Inflammatory macrophage (primary cell): ENCODE measurements around the gene RRP36.
"Not testable (repeated sequence)": the region's sequence is repeated elsewhere in the genome, so short reads cannot be mapped to it uniquely, and the experiment has no call there.

Source experiments
- DNase-seq, 2 donors: peaks; one replicate each; pipeline ENCODE4 v3.0.0-alpha.2; 2020 to 2022
- total RNA-seq, 18 experiments: gene quantifications; one replicate each; lab custom pipeline; 2026; ENCODE audit warnings: mixed read lengths in 6 of 18, inconsistent platforms in 2 of 18; lab: John Stamatoyannopoulos, UW

The RRP36 gene, protein sequence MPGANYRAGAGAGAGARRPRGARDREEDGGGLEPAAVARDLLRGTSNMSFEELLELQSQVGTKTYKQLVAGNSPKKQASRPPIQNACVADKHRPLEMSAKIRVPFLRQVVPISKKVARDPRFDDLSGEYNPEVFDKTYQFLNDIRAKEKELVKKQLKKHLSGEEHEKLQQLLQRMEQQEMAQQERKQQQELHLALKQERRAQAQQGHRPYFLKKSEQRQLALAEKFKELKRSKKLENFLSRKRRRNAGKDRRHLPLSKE
- total RNA-seq, result 21.0 to 60.1 (median 46.0) reads per million in 18 experiments

DNA sequence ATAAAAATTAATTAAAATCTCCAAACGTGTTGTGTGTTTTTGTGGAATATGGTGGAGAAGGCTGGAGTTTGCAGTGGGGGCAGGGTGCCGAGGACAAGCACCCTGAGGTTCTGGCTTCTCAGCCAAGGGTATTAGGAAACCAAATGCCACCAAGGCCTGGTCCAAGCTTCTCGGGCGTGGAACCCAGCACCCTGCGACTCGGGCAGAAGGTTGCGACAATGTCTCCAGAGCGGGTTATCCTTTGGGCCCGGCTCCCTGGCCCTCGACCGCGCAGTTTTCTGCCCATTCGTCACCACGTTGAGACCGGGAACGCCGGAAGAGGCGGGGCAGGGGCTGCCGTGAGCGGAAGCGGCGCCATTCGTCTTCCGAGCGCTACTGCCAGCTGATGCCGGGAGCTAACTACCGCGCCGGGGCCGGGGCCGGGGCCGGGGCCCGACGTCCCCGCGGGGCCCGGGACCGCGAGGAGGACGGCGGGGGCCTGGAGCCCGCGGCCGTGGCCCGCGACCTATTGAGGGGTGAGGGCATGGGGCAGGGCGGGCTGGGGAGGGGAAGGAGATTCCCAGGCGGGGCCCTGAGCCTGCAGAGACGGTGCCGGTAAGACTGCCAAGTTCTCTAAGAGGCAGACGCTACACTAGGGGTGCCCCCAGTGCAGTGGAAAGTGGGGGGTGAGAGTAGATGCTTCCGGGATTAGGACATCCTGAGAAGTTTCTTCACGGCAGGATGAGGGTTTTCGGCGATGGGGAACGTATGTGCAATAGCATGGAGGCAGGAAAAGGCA, at the start of gene RRP36:
Gene RRP36, plus strand, starts transcription at position 354 of the 778 bp plus-strand sequence. Its CDS starts 32 bp downstream, at position 386.
- peak; percentile 74 to 81 for DNase-seq

DNA sequence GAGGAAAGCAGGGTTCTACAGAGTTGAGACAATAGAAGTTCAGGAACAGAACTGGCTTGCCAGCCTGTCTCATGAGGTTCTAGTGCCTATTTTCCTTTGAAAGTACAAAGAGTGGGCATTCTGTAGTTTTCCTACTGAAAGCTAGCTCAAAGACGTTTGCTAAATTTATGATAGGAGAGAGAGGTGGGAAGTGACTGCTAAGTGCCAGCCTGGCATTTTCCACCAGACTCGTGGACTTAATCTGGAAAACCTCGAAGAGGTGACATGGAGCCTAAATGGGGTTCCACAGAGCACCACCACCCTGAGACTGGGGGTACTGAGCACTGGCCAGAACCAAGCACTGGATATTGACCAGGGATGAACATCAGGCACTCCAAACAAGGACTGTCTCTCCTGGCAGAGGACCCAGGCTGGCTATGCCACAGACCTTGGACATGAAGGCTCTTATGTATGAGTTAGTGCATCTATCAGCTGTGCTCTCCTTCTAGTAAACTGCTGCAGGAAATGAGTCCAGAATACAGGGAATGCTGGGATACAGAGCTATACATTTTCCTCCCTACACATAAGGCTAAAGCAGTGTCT, 49.6 kb upstream of the RRP36 start:
- no peak for DNase-seq

DNA sequence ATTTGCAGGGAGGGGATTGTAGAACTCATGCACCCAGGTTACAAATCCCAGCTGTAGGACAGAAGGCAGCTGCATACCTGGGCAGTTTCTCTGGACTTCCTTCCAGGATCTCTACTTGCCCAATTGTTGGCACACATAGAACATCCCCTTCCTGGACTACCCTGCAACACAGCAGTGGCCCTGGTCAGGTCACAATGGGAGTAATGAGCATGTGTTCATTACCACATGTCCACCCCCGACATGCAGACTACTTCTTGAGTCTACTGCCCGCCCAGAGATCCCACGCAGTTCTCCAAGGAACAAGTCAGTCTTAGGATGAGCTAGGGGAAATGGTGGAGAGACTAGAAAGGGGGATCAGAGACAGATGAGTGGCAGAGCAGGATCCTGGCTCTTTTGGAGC, 47.5 kb upstream of the RRP36 start:
- DNase-seq, result peak; percentile 70 to 90

DNA sequence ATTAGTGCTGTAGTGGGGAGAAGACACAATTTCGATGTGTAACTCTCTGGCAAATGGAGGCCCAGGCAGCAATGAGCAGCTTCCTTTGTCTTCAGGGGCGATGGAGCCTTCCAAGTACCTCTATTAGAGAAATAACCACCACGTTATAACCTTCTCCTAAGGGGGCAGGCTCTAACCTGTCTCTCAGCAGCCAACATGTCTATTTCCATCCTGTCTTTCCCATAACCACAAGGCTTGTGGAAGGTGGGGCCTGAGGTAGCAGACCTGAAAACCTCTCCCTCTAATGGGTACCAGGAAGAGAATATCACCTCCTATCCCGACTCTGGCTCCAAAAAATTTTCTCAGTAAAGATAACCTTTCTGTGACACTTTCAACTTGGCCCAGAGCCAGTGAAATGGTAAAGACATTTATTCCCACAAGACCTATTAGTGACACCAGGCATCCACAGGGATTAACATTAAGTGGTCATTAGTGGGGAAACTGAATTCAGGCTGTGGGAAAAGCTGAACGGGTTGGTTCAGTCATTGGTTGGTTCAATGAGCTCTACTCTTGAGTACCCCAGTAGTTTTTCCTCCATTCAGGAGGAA, 46.4 kb upstream of the RRP36 start:
- no peak for DNase-seq

DNA sequence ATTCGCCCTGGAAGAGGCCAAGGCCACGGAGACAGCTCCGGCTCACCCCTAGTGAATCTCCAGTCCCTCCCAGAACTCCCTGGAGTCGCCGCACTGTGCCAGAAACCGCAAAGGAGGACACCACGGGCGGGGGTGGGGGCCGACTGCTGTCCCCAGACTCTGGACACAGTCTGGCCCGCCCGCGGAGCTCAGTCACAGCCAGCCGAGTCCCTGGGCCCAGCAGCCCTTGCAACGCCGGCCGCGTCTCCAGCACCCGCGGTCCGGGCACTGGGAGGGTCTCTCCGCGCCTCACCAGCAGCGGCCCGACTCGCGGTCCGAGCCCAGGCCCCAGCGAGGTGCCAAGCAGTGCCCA, 43.0 kb upstream of the RRP36 start:
- DNase-seq, result peak; percentile 15 to 44

DNA sequence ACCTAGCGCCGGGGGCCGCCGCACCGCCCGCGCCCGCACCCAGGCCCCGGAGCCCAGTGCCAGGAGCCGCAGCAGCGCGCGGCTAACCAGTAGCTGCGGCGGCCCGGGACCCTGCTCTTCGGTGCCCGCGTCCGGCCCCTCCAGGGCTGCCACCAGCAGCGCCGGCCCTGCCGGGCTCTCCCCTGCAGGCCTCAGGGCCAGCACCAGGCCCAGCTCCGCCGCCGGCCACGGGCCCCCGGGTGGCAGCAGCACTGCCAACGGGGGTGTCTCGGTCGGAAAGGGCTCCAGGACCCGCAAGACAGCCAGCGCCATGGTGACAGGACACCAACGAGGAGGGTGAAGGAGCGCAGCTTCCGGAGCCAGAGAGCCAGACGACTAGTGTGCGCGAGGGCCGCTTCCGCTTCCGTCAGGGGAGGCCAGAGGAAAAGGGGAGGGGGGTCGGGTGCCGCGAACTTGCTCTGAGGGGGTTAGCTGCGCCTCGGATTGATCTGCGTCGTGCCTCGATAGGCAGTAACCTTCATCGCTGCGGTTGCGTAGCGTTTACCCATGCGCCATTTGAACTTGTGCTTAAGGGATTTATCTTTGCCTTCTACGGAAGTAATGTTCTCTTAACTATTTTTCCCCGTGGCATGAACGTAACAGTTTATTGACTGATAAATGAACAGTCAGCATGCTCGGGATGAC, 42.4 kb upstream of the RRP36 start, which contains the start of gene PEX6:
Gene PEX6, minus strand, starts transcription at position 343 of the 684 bp plus-strand sequence. Its CDS starts 31 bp downstream, at position 312.
- peak; percentile 77 to 92 for DNase-seq

DNA sequence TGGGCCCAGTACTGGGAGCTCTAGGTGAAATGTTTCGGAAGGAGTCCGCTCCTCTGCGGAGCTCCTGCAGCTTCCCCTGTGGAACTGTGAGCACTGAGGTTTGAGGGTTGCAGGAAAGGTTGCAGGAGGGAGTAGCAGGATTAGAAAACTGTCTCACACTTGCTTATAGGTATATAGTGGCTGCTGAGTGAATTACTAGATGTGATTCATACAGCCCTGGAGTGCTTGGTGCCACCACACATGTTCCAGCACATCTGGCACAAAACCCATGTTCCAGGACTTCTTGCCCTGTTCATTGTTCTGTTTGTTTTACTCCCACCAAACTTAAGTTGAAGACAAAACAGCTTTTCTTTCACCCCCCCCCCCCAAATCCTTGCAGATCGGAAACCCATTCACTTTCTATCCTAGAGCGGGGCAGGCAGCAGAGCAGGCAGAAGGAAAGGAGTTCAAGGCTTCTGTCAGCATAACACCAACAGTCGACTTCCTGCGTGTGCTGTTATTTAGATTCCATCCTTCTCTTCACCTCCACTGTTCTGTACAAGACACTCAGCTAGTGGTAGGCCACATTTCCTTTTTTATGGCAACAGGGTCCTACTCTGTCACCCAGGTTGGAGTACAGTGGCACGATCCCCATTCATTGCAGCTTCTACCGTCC, 41.8 kb upstream of the RRP36 start:
- DNase-seq, result no peak

DNA sequence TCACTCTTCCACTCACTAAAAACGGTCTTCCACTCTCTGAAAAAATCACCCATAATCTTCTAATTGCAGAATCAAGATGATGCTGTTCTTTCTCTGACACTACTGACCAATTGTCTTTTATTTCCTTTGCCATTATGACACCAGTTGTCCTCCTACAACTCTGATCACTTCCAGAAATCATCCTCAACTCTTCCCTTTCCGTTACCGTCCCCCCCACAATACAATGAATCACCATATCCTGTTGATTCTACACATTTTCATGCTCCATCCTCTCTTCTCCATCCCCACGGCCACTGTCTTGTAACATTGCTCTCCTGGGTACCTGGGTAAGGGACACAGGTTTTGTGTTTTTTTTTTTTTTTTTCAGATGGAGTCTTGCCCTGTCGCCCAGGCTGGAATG, 39.6 kb upstream of the RRP36 start:
- no peak for DNase-seq

DNA sequence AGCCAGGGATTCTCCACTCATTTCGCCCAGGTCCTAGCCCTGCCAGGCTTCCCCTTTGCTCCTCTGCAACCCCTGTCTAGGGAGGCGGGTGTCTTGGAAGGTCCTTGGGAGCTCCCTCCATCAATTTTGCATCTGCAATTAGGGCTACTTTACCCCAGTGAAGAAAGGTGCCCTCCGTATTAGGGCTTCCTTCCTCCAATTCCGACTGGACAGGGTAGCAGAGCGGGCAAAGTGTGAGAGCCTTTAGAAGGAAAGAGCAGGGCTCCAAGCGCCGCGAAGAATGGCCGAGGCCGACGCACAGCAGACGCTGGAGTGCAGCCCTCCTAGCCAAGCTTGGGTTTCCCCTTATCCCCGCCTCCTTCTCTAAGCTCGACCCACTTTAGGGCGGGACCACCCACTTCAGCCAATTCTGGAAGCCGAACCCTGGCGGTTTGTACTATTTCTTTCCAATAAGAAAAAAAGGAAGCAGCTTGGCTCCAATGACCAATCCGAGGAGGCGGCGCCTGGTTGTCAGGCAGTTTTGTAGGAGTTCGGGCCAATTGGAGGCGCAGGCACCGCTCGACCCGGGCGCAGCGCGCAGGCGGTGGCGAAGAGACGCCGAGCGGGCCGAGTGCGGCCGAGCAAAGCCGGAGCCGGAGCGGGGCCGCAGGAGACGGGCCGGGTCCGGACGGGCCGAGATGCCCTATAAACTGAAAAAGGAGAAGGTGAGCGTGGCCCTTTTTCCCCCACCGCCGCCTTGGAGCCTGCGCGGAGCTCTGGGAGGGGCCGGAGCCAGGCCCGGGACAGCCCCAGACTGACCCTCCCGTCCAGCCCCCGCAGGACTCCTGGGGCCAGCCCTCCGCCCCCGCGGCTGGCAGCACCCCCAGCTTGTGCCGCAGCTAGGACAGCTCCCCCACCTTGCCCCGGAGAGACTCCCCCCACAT, 37.2 kb upstream of the RRP36 start, which contains the start of gene PPP2R5D:
Gene PPP2R5D, plus strand, starts transcription at position 570 of the 923 bp plus-strand sequence. Its CDS starts 108 bp downstream, at position 678.
- DNase-seq, result peak; percentile 99

DNA sequence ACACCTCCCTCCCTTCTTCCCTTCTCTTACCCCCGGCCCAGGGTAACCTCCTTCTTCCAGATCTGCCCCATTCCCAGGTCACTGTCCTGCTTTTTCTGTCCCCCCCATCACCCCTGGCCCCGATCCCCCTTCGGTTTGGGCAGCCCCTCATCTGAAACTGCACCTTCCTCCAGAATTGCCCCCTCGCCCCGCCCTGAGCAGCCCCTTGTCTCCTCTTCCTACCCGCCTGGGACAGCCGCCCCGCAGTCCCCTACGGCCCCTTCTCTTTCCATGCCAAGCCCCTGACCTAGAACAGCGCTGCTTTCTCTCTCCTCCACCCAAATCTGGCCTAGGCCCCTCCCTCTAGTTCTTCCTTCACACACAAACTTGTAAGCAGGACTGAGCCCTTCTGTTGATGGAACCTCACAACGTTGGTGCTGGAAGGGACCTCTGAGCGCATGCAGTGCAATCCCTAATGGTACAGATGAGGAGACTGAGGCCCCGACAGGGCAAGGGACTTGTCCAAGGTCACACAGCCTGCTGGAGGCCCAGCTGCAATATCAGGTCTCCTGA, 36.4 kb upstream of the RRP36 start:
- DNase-seq, result no peak

DNA sequence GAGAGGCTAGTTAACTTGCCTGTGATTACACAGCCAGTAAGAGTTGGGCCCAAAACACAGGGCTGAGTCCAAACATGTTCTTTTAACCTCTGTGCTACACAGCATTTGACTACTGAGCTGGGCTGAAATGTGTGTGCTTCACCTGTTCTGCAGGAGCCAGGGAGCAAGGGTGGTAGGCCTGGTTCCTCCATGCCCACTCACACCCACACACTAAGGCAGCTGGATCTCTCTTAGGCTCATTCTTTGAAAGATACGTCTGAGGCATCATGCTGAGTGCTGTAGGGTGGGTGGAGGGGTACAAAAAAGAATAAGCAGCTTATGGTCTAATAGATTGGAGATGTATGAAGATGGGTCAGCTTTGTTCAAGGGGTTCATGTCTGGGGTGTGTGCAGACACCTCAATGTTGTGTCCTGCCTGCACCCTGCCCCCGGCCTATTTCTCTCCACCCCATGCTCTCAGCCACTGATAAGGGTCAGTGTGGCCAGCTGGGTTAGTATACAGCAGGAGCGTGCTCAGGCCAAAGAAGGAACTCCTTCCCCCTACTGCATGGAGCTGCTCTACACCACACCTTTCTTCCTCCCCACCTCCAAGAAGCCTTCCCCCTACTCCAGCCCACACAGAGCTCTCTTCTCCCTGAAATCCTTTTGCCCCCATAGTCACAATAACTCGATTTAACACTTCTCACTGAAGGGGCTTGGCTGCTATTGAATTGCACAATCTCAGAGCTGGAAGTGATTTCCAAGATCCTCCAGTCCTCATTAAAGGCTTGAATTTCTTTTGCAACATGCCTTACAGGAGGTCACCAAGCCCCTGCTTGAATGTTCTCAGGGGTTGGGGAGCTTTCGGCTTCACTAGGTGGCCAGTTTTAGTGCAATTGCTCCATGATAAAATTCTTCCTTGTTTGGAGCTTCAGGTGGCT, 33.6 kb upstream of the RRP36 start:
- DNase-seq, result no peak

DNA sequence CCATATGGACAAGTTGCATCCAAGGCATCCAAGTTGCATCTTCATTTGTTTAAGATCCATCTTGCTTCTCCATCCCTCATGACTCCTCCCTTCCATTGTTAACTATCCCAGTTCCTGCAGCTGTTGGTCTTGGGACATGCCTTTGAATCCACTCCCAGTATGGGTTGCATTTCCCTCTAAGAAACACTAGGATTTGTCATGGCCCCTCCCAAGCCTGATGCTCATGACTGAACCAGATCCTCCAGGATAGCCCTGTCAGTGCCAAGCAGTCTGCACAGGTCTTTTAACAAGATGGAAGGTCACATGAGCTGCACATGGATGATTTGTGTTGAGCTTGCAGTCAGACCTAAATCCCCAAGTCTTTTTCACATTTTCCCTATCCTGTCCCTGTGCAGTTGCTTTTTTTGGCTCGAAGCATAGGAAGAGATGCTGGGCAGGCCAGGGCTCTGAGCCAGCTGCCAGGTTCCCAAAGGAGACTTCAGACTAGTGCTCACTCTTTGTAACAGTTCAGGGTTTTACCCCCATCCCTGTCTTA, 32.9 kb upstream of the RRP36 start:
- DNase-seq, result no peak

DNA sequence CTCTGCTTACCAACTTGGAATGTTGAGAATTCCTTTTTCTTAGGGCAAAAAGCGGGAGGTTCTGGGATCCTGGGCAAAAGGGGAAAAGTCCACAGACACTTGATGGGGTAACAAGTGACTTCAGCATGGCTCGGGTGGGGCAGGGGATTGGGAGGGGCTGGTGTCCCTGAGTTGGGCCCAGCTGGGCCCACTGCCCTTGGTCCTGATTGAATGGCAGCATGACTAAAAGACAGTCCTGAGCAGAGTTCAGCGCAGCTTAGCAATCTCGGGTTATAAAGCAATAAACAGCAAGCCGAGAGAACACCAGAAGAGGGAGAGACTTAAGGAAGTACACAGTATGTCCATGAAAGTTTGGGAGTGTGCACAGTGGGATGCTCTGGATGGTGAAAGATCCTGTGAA, 31.5 kb upstream of the RRP36 start:
- DNase-seq, result no peak

DNA sequence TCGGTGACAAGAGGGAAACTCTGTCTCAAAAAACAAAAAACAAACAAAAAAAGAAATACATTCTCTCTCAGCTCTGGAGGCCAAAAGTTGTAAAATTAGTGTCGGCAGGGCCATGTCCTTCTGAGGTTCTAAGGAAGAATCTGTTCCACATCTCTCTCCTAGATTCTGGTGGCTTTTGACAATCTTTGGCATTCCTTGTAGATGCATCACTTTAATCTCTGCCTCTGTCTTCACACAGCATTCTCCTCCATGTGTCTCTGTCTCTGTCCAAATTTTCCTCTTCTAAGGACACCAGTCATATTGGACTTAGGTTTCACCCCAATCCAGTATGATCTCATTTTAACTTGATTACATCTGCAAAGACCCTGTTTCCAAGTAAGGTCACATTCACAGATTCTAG, 28.0 kb upstream of the RRP36 start:
- no peak for DNase-seq

DNA sequence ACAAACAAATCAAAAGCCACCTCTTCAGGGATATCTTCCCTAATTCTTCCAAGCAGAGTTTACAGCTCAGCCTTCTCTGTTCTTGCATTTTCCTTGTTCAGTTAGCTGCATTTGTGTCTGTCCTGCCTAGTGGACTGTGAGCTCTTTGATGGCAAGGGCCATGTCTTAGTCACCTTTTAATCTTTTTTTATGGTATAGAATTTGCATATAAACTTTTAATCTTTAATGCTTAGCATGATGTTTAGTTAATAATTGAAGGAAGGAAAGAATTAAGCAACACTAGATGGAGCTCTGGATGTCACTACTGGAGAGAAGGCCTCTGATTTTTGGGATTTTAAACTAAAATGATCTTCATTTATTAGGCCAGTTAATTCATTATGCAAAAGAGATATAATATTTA, 24.9 kb upstream of the RRP36 start:
- no peak for DNase-seq

DNA sequence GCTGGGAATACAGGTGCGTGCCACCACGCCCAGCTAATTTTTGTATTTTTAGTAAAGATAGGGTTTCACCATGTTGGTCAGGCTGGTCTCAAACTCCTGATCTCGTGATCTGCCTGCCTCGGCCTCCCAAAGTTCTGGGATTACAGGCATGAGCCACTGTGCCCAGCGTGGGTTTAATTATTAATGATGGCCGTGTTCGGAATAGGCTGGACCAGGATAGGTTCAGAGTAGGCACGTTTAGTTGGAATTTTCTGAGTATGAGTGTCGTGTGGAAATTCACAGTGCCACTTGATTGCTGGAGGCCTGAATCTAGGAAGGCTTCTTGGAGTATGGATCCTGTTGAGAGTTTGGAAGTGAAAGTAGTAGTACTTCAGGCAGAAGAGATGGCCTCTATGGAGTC, 23.2 kb upstream of the RRP36 start:
- not testable (repeated sequence) for DNase-seq

DNA sequence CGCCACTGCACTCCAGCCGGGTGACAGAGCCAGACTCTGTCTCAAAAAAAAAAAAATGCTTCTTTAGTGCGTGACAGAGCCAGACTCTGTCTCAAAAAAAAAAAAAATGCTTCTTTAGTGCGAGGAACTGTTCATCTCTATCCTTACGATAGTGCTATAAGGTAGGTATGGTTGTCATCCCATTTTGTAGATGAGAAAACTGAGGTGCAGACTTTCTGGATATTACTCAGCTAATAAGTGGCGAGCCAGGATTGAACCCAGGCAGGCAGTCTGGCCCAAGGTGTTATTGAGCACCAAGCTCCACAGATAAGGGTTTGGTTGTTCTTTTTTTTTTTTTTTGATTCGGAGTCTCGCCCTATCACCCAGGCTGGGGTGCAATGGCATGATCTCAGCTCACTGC, 19.6 kb upstream of the RRP36 start:
- no peak for DNase-seq

DNA sequence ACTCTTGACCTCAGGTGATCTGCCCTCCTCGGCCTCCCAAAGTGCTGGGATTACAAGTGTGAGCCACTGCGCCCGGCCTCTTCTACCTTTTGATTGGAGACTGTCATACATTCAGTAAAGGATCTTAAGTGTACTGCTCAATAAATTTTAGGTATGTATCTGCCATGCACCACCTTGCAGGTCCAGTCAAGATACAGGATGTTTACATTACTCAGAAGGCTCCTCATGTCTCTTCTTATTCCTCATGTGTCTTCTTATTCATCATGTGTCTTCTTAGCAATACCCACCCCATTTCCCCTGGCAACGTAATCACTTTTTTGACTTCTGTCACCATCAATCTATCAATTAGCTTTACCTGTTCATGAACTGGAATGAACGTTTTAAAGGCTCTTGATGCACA, 15.6 kb upstream of the RRP36 start:
- DNase-seq, result no peak

DNA sequence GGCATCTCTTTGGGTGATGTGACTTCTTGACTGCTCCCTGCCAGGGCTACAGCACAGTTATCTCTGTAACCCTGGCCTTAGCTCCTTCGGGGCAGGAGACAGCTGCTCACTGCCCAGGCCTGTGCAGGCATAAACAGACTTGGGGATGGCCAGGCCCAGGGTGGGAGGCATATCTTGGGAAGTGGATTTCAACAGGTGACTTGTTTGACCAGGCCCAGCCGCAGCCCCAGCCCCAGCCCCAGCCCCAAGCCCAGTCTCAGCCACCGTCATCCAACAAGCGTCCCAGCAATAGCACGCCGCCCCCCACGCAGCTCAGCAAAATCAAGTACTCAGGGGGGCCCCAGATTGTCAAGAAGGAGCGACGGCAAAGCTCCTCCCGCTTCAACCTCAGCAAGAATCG, 15.2 kb upstream of the RRP36 start:
- no peak for DNase-seq
